Measurements from ENCODE around the gene TMEM156. TPM values are rescaled to one million over a fixed set of nuclear protein-coding genes. Genes with fewer than 3 reads are reported as not detected.

Gene TMEM156
- polyA plus RNA-seq, 1 donor (not counting 4 experiments of a cell fraction or from before 2014, with no cell fraction given), result 0.68 TPM

GRCh38 chr4:39062094-39062769 lies 30.0 kb upstream of the TMEM156 start, which contains the start of gene KLHL5:
TSS of gene KLHL5 (plus strand) at chr4:39062232. CDS start at chr4:39062653, 421 bp downstream.
- Histone ChIP-seq H3K27ac (ENCODE audit: control insufficient read depth, insufficient read depth, low read length) (no peak within 1 kb of the TSS), H3K79me2 (ENCODE audit: control insufficient read depth, insufficient read depth, low read length) (peaks cover 16% of the 10 kb centered on the region), H3K9me3 (ENCODE audit: control insufficient read depth, low read depth, low read length) (no peaks in the 10 kb centered on the region), H3K9ac (ENCODE audit: control insufficient read depth, extremely low read depth, insufficient read depth, low read length) (no peak within 1 kb of the TSS), H3K27me3 (ENCODE audit: control insufficient read depth, extremely low read depth, insufficient read depth, low read length) (no peaks in the 10 kb centered on the region), H2AFZ (ENCODE audit: control insufficient read depth, low read length) (no peak within 1 kb of the TSS), H3K4me2 (ENCODE audit: control insufficient read depth, extremely low read depth, insufficient read depth, low read depth, low read length) (no peak within 1 kb of the TSS), H4K20me1 (ENCODE audit: control insufficient read depth, extremely low read depth, insufficient read depth, low read length) (no peaks in the 10 kb centered on the region), H3K9me1 (ENCODE audit: control insufficient read depth, extremely low read depth, insufficient read depth, low read length) (no peaks in the 10 kb centered on the region), H3K4me3 (ENCODE audit: control insufficient read depth in 2 of 3, extremely low read depth in 1 of 3, insufficient read depth in 2 of 3, low read depth in 1 of 3, low read length in 3 of 3) (no peak within 1 kb of the TSS), H3K4me1 (ENCODE audit: control insufficient read depth, extremely low read depth, insufficient read depth, low read length) (no peaks in the 10 kb centered on the region), H3K36me3 (ENCODE audit: control insufficient read depth in 2 of 2, extremely low read depth in 1 of 2, insufficient read depth in 2 of 2, low read length in 2 of 2) (no peaks in the 10 kb centered on the region)
- DNase-seq (ENCODE audit: low read depth, low spot score) (no peak), FAIRE-seq (no peak)
- dilution Hi-C loops (cut with MboI; ENCODE audit: extremely low pct_ligation_motif_present, low sequenced_read_pairs), result no loop called here
- TF ChIP-seq EZH2 (IDR thresholded peaks at IDR 0.05; ENCODE audit: low read length) (no peak), CTCF (optimal IDR thresholded peaks at IDR 0.05 in 1 of 3, IDR thresholded peaks at IDR 0.05 in 1 of 3, conservative IDR thresholded peaks at IDR 0.05 in 1 of 3; ENCODE audit: extremely low read depth in 1 of 3, insufficient read depth in 2 of 3, low read length in 3 of 3) (no peak)

GRCh38 chr4:39061457-39061856 lies 29.2 kb upstream of the TMEM156 start:
- DNase-seq (ENCODE audit: low read depth, low spot score) (no peak), FAIRE-seq (peak; percentile 20)
- H3K9ac ChIP-seq (ENCODE audit: control insufficient read depth, extremely low read depth, insufficient read depth, low read length), result no peak overlapping the region
- no peaks in the 10 kb centered on the region for H3K27me3 ChIP-seq (ENCODE audit: control insufficient read depth, extremely low read depth, insufficient read depth, low read length)
- TF ChIP-seq CTCF (optimal IDR thresholded peaks at IDR 0.05 in 1 of 3, IDR thresholded peaks at IDR 0.05 in 1 of 3, conservative IDR thresholded peaks at IDR 0.05 in 1 of 3; ENCODE audit: extremely low read depth in 1 of 3, insufficient read depth in 2 of 3, low read length in 3 of 3) (no peak), EZH2 (IDR thresholded peaks at IDR 0.05; ENCODE audit: low read length) (no peak)
- dilution Hi-C loops (cut with MboI; ENCODE audit: extremely low pct_ligation_motif_present, low sequenced_read_pairs), result no loop called here
- no peak overlapping the region for H2AFZ ChIP-seq (ENCODE audit: control insufficient read depth, low read length)
- H4K20me1 ChIP-seq (ENCODE audit: control insufficient read depth, extremely low read depth, insufficient read depth, low read length), result no peaks in the 10 kb centered on the region
- H3K9me1 ChIP-seq (ENCODE audit: control insufficient read depth, extremely low read depth, insufficient read depth, low read length), result no peaks in the 10 kb centered on the region
- H3K4me3 ChIP-seq (ENCODE audit: control insufficient read depth in 2 of 3, extremely low read depth in 1 of 3, insufficient read depth in 2 of 3, low read depth in 1 of 3, low read length in 3 of 3), result no peak overlapping the region
- H3K27ac ChIP-seq (ENCODE audit: control insufficient read depth, insufficient read depth, low read length), result no peak overlapping the region
- H3K4me1 ChIP-seq (ENCODE audit: control insufficient read depth, extremely low read depth, insufficient read depth, low read length), result no peaks in the 10 kb centered on the region
- H3K79me2 ChIP-seq (ENCODE audit: control insufficient read depth, insufficient read depth, low read length), result peaks cover 21% of the 10 kb centered on the region
- no peak overlapping the region for H3K4me2 ChIP-seq (ENCODE audit: control insufficient read depth, extremely low read depth, insufficient read depth, low read depth, low read length)
- no peaks in the 10 kb centered on the region for H3K36me3 ChIP-seq (ENCODE audit: control insufficient read depth in 2 of 2, extremely low read depth in 1 of 2, insufficient read depth in 2 of 2, low read length in 2 of 2)
- H3K9me3 ChIP-seq (ENCODE audit: control insufficient read depth, low read depth, low read length), result no peaks in the 10 kb centered on the region

Measured in keratinocyte (primary cell).